CD14-positive monocyte (primary cell): ENCODE data around the gene THBS3. TPM values are rescaled to one million over a fixed set of nuclear protein-coding genes. Genes with fewer than 3 reads are reported as not detected.

Source experiments
- polyA plus RNA-seq, 3 donors: library from polyadenylated mRNA; depleted of rRNA in 1 of 3; unstranded in 2 of 3; stranded (reverse) in 1 of 3; fragments of 300-500 nt in 2 of 3; fragments of >200 nt in 1 of 3; fragmentation: Illumina TruSeq in 2 of 3; gene quantifications; 1 replicate in 2 of 3; 2 replicates in 1 of 3; pipeline ENCODE4 v1.2.3, GENCODE V29; 2012 to 2021
- small RNA-seq: library from RNA; depleted of rRNA; stranded (forward); fragments of <200 nt; gene quantifications from one replicate; pipeline ENCODE3, GENCODE V24; 2012; ENCODE audit warnings: low read depth; ENCODE audit not compliant: insufficient read length

Gene THBS3
- polyA plus RNA-seq, 3 donors: 3.2 to 50.7 (median 5.3) TPM

Small RNA genes within 50 kb of the gene (small RNA-seq; reads per million reads assigned to genes)
- not detected for gene HMGN2P18

Other genes with a start within 250 kb of the THBS3 start
- 10 to 100 TPM in 2 of 3 donors, 1 to 10 TPM in 1; 8.2 to 12.5 (median 12.0) TPM for gene PYGO2, start 246.1 kb downstream of the THBS3 start, polyA plus RNA-seq
- gene SHC1, start 237.2 kb downstream of the THBS3 start, polyA plus RNA-seq: 10 to 100 TPM; 26.7 to 70.6 (median 31.5) TPM
- gene CKS1B, start 233.2 kb downstream of the THBS3 start, polyA plus RNA-seq: 10 to 100 TPM in 2 of 3 donors, 1 to 10 TPM in 1; 9.4 to 22.6 (median 18.0) TPM
- 10 to 100 TPM; 31.5 to 41.6 (median 35.1) TPM for gene FLAD1, start 224.6 kb downstream of the THBS3 start, polyA plus RNA-seq
- gene LENEP, start 214.3 kb downstream of the THBS3 start, polyA plus RNA-seq: not detected
- gene ZBTB7B, start 205.1 kb downstream of the THBS3 start, polyA plus RNA-seq: 100 to 1,000 TPM in 1 of 3 donors, 1 to 10 TPM in 2; 6.3 to 149 (median 9.6) TPM
- 1 to 10 TPM in 1 of 3 donors, not detected in 2; 2.6 TPM for gene DCST2, start 174.1 kb downstream of the THBS3 start, polyA plus RNA-seq
- gene DCST1, start 174.1 kb downstream of the THBS3 start, polyA plus RNA-seq: under 1 TPM in 1 of 3 donors, not detected in 2; 0.05 TPM
- 100 to 1,000 TPM in 1 of 3 donors, 10 to 100 TPM in 2; 44.5 to 202 (median 74.3) TPM for gene ADAM15, start 156.6 kb downstream of the THBS3 start, polyA plus RNA-seq
- 1 to 10 TPM; 2.3 to 8.0 (median 4.1) TPM for gene EFNA4, start 144.2 kb downstream of the THBS3 start, polyA plus RNA-seq
- 1 to 10 TPM in 1 of 3 donors, under 1 TPM in 2; 0.45 to 1.7 (median 0.92) TPM for gene EFNA3, start 129.1 kb downstream of the THBS3 start, polyA plus RNA-seq
- gene EFNA1, start 80.0 kb downstream of the THBS3 start, polyA plus RNA-seq: 1 to 10 TPM in 1 of 3 donors, not detected in 2; 1.2 TPM
- 10 to 100 TPM; 40.0 to 50.8 (median 49.4) TPM for gene SLC50A1, start 72.0 kb downstream of the THBS3 start, polyA plus RNA-seq
- gene DPM3, start 67.4 kb downstream of the THBS3 start, polyA plus RNA-seq: 100 to 1,000 TPM in 2 of 3 donors, 10 to 100 TPM in 1; 99.9 to 141 (median 105) TPM
- gene KRTCAP2, start 34.6 kb downstream of the THBS3 start, polyA plus RNA-seq: 100 to 1,000 TPM; 157 to 256 (median 247) TPM
- gene TRIM46, start 34.0 kb downstream of the THBS3 start, polyA plus RNA-seq: under 1 TPM in 1 of 3 donors, not detected in 2; 0.13 TPM
- gene MTX1, start 798 bp upstream of the THBS3 start, polyA plus RNA-seq: 100 to 1,000 TPM in 1 of 3 donors, 10 to 100 TPM in 2; 79.7 to 101 (median 86.0) TPM
- 1 to 10 TPM in 2 of 3 donors, under 1 TPM in 1; 0.87 to 7.5 (median 1.9) TPM for gene ENTREP3, start 47.6 kb upstream of the THBS3 start, polyA plus RNA-seq
- gene SCAMP3, start 54.5 kb upstream of the THBS3 start, polyA plus RNA-seq: 10 to 100 TPM; 54.9 to 69.8 (median 64.9) TPM
- gene CLK2, start 65.6 kb upstream of the THBS3 start, polyA plus RNA-seq: 100 to 1,000 TPM in 1 of 3 donors, 1 to 10 TPM in 2; 7.3 to 143 (median 9.6) TPM
- 1 to 10 TPM in 1 of 3 donors, under 1 TPM in 1, not detected in 1; 0.15 to 2.3 TPM for gene HCN3, start 69.6 kb upstream of the THBS3 start, polyA plus RNA-seq
- under 1 TPM in 1 of 3 donors, not detected in 2; 0.05 TPM for gene PKLR, start 93.5 kb upstream of the THBS3 start, polyA plus RNA-seq
- 100 to 1,000 TPM in 2 of 3 donors, 10 to 100 TPM in 1; 92.5 to 123 (median 117) TPM for gene FDPS, start 101.0 kb upstream of the THBS3 start, polyA plus RNA-seq
- 10 to 100 TPM; 12.7 to 23.4 (median 13.5) TPM for gene RUSC1, start 113.0 kb upstream of the THBS3 start, polyA plus RNA-seq